ENCODE data around the gene PRR3.

PRR3 gene

DNA sequence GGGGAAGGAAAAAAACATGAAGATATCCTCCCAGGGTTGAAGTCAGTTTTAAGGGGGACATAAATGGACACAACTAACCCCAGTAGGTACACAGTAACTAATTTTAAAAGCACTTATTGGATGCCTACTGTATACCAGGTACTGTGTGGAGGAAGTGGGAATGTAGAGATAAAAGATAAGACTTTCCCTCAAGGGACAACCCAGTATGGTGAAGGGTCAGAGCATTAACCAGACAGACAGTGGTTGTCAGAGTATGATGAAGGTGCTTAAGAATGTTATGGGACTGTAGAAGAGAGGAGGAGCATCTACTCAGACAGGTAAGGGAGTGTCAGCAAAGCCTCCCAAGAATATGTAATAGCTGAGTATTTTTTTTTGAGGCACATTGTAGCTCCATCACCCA is 15.1 kb downstream of the PRR3 start:
- no peak for DNase-seq

DNA sequence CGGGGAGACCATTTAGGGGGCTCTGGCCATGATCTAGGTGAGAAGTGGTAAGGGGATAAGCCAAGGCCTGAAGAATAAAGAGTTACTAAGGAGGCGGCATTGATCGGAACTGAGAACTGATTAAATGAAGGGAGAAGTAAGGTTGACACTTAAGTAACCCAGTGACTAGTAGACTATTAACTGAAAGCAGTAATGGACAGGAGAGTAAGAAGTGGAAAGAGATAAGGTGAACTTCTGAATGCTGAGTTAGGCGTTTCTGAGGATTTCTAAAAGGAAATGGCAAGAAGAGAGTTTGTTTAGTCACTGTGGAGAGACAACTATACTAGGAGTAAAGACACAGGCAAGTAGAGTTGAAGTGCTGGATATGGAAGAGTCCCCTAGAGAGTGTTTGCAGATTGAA is 16.0 kb downstream of the PRR3 start:
- no peak for DNase-seq

GRCh38 chr6:30578051-30578450 is 21.0 kb downstream of the PRR3 start:
- DNase-seq, result no peak

DNA sequence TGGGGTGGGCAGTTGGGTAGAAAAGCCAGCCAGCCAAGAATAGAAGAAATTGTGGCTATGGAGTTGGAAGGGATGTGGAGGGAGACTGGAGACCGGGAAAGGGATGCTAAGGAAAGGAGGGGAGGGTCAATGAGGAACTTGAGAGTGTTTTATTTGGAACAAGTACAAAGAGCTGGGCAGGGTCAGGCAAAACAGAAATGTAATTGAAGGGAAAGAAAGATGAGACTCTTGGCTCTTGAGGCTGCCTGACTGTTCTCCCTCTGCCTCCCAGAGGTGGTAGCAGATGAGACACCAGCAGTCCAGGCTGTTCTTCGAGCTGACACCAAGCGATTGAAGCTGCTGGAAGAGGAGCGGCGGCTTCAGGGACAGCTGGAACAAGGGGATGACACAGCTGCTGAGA is 26.8 kb downstream of the PRR3 start:
- DNase-seq, result no peak

DNA sequence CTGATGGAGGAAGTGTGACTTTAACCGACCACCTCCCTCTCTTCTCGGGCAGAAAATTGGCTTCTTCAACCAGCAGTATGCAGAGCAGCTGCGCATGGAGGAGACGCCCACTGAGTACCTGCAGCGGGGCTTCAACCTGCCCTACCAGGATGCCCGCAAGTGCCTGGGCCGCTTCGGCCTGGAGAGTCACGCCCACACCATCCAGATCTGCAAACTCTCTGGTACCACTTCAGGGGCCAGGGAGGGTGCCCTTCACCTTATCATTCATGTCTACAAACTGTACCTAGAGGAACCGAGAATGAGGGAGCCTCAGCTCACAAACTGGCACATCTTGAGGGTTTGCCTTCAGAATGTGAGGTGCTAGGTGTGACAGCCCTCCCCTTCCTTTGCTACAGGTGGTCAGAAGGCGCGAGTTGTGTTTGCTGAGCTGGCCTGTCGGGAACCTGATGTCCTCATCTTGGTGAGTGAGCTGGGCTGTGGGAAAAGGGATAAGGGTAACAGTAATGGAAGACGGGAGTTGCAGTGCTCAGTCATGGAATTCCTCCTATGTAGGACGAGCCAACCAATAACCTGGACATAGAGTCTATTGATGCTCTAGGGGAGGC is 32.8 kb downstream of the PRR3 start:
- DNase-seq, result no peak

DNA sequence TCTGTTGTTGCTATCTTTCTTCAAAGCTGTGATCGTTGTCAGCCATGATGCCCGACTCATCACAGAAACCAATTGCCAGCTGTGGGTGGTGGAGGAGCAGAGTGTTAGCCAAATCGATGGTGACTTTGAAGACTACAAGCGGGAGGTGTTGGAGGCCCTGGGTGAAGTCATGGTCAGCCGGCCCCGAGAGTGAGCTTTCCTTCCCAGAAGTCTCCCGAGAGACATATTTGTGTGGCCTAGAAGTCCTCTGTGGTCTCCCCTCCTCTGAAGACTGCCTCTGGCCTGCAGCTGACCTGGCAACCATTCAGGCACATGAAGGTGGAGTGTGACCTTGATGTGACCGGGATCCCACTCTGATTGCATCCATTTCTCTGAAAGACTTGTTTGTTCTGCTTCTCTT is 33.4 kb downstream of the PRR3 start:
- no peak for DNase-seq

GRCh38 chr6:30591008-30591407 is 33.9 kb downstream of the PRR3 start:
- DNase-seq, result no peak

GRCh38 chr6:30592287-30592686 is 35.2 kb downstream of the PRR3 start:
- no peak for DNase-seq

- peak; percentile 69 for DNase-seq
Measured at GRCh38 chr6:30597315-30598144, 40.4 kb downstream of the PRR3 start.

- no peak for DNase-seq
Measured at GRCh38 chr6:30598912-30599624, 42.0 kb downstream of the PRR3 start.

DNA sequence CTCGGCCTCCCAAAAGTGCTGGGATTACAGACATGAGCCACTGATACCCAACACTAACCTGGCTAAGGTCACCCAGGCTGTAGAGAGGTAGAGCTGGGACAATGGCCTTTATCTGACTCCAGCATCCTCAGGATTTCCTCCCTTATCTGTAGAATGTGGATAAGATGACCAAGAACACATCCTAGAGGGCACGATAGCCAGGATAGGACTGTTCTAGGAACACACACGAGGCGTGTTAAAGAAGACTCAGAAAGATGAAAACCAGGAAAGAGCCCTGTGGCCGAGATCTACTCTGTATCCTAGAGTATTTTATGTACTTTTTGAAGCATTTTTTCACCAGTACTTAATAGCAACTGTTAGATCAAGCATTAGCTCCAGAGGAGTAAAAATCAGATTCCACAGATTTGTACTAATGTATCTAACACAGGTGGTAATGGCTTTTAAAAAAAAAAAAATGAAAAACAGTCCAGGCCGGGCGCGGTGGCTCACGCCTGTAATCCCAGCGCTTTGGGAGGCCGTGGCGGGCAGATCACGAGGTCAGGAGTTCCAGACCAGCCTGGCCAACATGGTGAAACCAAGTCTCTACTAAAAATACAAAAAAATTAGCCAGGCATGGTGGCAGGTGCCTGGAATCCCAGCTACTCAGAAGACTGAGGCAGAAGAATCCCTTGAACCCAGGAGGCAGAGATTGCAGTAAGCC is 42.7 kb downstream of the PRR3 start:
- no peak for DNase-seq

DNA sequence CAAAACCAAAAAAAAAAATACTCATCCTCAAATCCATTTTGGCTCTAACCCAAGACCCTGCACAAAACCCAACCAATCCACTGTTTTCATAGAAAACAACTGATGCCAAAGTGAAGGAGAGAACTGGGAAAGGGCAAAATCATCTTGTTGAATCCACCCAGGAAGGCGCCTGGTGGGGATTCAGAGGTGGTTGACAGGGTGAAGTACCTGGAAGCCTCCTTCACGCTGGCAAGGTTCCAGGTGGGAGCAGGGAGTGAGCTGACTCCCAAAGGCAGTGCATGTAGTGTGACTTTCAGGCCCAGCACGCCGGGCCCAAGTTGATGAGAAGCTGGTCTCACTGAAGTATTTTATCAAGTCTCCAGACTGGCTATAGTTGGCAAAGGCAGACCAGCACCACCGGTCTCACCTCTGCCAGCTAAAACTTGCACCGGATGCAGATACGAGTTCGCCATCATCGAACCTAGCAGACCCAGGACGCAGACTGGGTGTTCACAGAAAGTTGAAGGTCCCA is 43.4 kb downstream of the PRR3 start:
- DNase-seq, result peak; percentile 8

GRCh38 chr6:30601436-30601814 is 44.3 kb downstream of the PRR3 start:
- no peak for DNase-seq

- no peak for DNase-seq
Measured at GRCh38 chr6:30601815-30602641, 44.9 kb downstream of the PRR3 start.

DNA sequence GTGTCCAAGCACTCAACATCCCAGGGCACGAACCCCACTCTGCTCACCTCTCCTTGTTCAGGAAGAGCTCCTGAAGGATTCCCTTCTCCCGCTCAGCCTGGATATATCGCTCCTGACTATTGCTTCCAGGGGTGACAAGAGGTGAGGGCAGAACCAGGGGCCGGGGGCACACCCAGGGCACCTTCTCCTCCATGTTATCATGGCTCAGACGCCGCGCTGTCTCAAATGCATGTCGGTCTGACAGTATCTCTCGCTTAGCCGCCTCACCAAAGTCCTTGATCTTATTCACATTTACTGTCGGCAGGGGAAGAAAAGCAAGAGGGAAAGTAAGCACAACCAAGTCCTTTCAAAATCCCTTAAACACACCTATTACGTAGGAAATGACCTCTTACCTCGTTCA is 46.9 kb downstream of the PRR3 start:
- no peak for DNase-seq

GRCh38 chr6:30610065-30610464 is 53.0 kb downstream of the PRR3 start:
- no peak for DNase-seq

- DNase-seq, result no peak
Measured at GRCh38 chr6:30611150-30611855, 54.2 kb downstream of the PRR3 start.

DNA sequence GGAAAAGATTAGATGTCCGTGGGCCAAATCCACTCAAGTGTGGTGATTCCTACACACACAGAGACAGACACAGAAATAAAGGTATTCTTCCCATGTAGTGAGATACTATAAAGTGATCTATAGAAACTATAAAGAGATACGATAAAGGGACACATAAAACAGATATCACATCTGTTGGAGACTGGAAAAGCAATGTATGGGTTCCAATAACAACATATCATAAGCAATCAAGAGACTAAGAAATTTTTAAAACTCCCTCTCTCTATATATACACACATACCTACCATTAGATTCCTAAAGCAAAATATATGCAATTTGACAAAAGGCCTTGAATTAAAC is 54.7 kb downstream of the PRR3 start:
- DNase-seq, result no peak

- DNase-seq, result no peak
Measured at GRCh38 chr6:30612213-30612612, 55.1 kb downstream of the PRR3 start.

DNA sequence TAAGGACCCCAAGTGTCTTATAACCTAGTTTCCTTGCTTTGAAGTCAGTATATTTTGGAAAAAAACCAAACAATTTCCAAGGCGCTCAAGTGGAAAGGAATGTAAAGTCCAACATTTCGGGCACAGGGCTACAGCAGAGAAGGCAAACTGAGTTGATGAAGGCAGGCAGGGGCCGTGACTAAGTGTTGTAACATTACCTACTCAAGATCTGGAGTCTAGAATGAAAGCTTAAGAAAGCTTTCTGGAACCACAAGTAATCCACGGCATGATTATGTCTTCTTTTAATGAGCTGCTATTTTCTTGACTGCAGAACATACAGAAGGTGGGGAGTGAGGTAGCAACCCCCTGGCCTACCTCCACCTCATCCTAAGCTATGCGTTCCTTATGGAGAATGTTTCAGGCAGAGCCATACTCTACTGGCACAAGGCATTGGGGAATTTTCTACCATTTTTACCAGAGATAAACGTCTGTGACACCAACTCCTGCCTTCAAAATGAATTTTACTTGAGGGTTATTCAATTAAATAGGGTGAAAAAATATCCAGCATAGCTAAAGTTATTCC is 55.7 kb downstream of the PRR3 start:
- DNase-seq, result no peak
